Ishikawa (cell line): ENCODE results near the gene NR2F1-AS1.

Experiments used
- CEBPB ChIP-seq: IDR thresholded peaks from 2 replicates; pipeline ENCODE4 v1.6.1; 2012
- CREB1 ChIP-seq: IDR thresholded peaks from 2 replicates; pipeline ENCODE4 v1.6.1; 2012; ENCODE audit warnings: low read depth
- EP300 ChIP-seq: IDR thresholded peaks from 2 replicates; pipeline ENCODE4 v1.6.1; 2012; ENCODE audit warnings: borderline replicate concordance
- FOXM1 ChIP-seq: IDR thresholded peaks from 2 replicates; pipeline ENCODE4 v1.6.1; 2012; ENCODE audit warnings: low read depth, borderline replicate concordance
- NFIC ChIP-seq: IDR thresholded peaks from 2 replicates; pipeline ENCODE4 v1.6.1; 2012
- RAD21 ChIP-seq: IDR thresholded peaks from 2 replicates; pipeline ENCODE4 v1.6.1; 2012; ENCODE audit warnings: low read depth
- TAF1 ChIP-seq: IDR thresholded peaks from 2 replicates; pipeline ENCODE4 v1.6.1; 2012; ENCODE audit warnings: low read depth, mild to moderate bottlenecking
- TEAD4 ChIP-seq: IDR thresholded peaks from 2 replicates; pipeline ENCODE4 v1.6.1; 2012
- ZBTB7A ChIP-seq: IDR thresholded peaks from 2 replicates; pipeline ENCODE4 v1.6.1; 2012; ENCODE audit warnings: low read depth
- TF ChIP-seq, protein P1 (sequence below): IDR thresholded peaks from 2 replicates; pipeline ENCODE4 v1.6.1; 2012; ENCODE audit warnings: low read depth, mild to moderate bottlenecking
- TF ChIP-seq, protein P2 (sequence below): IDR thresholded peaks from 2 replicates; pipeline ENCODE4 v1.6.1; 2012

DNA sequence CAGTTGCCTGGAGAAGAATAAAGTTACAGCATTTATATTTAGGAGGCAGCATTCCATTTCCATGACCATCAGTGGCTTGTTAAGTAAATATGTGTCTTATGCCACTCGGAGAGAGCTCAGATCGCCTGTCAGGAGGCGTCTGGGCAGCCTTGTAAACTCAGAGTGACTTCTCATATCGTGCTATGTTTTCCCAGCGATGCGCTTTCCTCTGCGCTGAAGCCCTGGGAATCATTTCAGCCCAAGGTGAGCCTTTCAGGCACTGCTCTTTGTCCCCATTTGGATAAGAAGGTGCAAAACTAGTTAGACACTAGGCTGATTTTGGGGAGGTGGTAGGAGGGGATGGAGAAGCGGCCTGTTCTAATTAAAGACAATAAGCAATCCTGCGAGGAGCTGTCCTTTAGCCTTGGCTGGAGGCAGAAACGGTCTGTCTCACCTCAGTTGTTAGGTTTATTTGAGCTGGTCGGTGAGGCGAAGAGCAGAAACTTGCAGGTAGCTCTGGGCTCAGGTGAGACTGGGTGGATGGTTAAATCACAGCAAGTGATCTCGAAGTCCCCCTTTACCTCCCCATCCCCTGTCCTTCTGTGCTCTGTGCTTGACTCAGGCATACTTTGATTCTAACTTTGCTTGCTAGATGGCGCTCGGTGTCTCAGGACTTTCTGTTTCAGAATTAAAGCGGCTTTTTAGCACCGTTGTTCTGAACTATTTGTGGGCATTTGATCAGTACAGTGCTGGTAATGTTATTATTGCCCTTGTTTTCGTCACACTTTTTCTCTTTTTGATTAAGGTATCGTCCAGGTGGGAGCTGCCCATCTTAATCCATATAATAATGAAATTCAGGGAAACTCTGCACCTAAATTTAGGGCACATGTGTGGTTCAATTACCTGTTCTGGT is 26.6 kb upstream of the NR2F1-AS1 start:
- TF ChIP-seq, protein P1, sequence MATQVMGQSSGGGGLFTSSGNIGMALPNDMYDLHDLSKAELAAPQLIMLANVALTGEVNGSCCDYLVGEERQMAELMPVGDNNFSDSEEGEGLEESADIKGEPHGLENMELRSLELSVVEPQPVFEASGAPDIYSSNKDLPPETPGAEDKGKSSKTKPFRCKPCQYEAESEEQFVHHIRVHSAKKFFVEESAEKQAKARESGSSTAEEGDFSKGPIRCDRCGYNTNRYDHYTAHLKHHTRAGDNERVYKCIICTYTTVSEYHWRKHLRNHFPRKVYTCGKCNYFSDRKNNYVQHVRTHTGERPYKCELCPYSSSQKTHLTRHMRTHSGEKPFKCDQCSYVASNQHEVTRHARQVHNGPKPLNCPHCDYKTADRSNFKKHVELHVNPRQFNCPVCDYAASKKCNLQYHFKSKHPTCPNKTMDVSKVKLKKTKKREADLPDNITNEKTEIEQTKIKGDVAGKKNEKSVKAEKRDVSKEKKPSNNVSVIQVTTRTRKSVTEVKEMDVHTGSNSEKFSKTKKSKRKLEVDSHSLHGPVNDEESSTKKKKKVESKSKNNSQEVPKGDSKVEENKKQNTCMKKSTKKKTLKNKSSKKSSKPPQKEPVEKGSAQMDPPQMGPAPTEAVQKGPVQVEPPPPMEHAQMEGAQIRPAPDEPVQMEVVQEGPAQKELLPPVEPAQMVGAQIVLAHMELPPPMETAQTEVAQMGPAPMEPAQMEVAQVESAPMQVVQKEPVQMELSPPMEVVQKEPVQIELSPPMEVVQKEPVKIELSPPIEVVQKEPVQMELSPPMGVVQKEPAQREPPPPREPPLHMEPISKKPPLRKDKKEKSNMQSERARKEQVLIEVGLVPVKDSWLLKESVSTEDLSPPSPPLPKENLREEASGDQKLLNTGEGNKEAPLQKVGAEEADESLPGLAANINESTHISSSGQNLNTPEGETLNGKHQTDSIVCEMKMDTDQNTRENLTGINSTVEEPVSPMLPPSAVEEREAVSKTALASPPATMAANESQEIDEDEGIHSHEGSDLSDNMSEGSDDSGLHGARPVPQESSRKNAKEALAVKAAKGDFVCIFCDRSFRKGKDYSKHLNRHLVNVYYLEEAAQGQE = 0 out of 2 replicates have a peak, but pooled peaks have one; percentile 35
- TF ChIP-seq TAF1 = no peak
- TF ChIP-seq CEBPB = no peak
- TF ChIP-seq RAD21 = peak; percentile 80
- TF ChIP-seq ZBTB7A = no peak
- TF ChIP-seq, protein P2, sequence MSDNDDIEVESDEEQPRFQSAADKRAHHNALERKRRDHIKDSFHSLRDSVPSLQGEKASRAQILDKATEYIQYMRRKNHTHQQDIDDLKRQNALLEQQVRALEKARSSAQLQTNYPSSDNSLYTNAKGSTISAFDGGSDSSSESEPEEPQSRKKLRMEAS = no peak
- no peak for TF ChIP-seq EP300
- no peak for TF ChIP-seq FOXM1
- TF ChIP-seq NFIC = no peak
- no peak for TF ChIP-seq CREB1
- TF ChIP-seq TEAD4 = no peak
